ENCODE measurements around the gene TPPP2. TPM values are rescaled to one million over a fixed set of nuclear protein-coding genes. Genes with fewer than 3 reads are reported as not detected.

Gene TPPP2
- total and polyA plus RNA-seq, 2 experiments from 2014 or later = not detected

- WGBS, 2 experiments (ENCODE audit: low coverage in 1 of 2, low lambda C conversion rate in 2 of 2, missing lambda C conversion rate in 2 of 2) = 3% methylated on average over 19 to 64 of the region's 72 CpGs
- peak; percentile 37 for DNase-seq
- Histone ChIP-seq H3F3A (ENCODE audit: insufficient read depth) (no peaks in the 10 kb centered on the region), H4K20me1 (ENCODE audit: insufficient read depth) (no peaks in the 10 kb centered on the region), H3K9ac (no peak within 1 kb of the TSS), H3K9me2 (ENCODE audit: insufficient read depth) (no peaks in the 10 kb centered on the region), H3K36me3 (ENCODE audit: low read depth) (no peaks in the 10 kb centered on the region), H2AFZ (0 out of 2 replicates have a peak within 1 kb of the TSS, but pooled peaks have one; percentile 18), H3K4me2 (ENCODE audit: unreplicated experiment) (peak within 1 kb of the TSS; percentile 68), H3K9me3 (ENCODE audit: low read depth) (no peaks in the 10 kb centered on the region), H3K79me2 (ENCODE audit: insufficient read depth) (no peaks in the 10 kb centered on the region), H3K4me1 (ENCODE audit: insufficient read depth) (no peaks in the 10 kb centered on the region), H3K27me3 (replicated peaks; ENCODE audit: insufficient read depth) (peaks cover 32% of the 10 kb centered on the region), H3K27ac (no peak within 1 kb of the TSS), H3K4me3 (peak within 1 kb of the TSS; percentile 51)
- peak; percentile 37 for TF ChIP-seq EZH2 (IDR thresholded peaks at IDR 0.05; ENCODE audit: insufficient read depth, poor library complexity, severe bottlenecking)
- no peak for TF ChIP-seq EZH2phosphoT487 (IDR thresholded peaks at IDR 0.05; ENCODE audit: insufficient read depth, low read depth)
- in situ Hi-C loops (cut with MboI) = no loop called here
These were observed 5.2 kb upstream of the TPPP2 start, which contains the start of gene NDRG2 for GRCh38 chr14:21024585-21025370. Gene NDRG2 (minus strand): TSS chr14:21025061. CDS start chr14:21023315, 1,746 bp downstream.

- Histone ChIP-seq H3K9ac (no peak overlapping the region), H3K4me3 (peak overlapping the region; percentile 51), H3F3A (ENCODE audit: insufficient read depth) (no peaks in the 10 kb centered on the region), H2AFZ (no peak overlapping the region), H3K79me2 (ENCODE audit: insufficient read depth) (no peaks in the 10 kb centered on the region), H4K20me1 (ENCODE audit: insufficient read depth) (no peaks in the 10 kb centered on the region), H3K36me3 (ENCODE audit: low read depth) (no peaks in the 10 kb centered on the region), H3K27ac (no peak overlapping the region), H3K4me2 (ENCODE audit: unreplicated experiment) (peak overlapping the region; percentile 68), H3K9me2 (ENCODE audit: insufficient read depth) (no peaks in the 10 kb centered on the region), H3K4me1 (ENCODE audit: insufficient read depth) (no peaks in the 10 kb centered on the region), H3K9me3 (ENCODE audit: low read depth) (no peaks in the 10 kb centered on the region), H3K27me3 (replicated peaks; ENCODE audit: insufficient read depth) (peaks cover 32% of the 10 kb centered on the region)
- DNase-seq = no peak
- no peak for TF ChIP-seq EZH2phosphoT487 (IDR thresholded peaks at IDR 0.05; ENCODE audit: insufficient read depth, low read depth)
- peak; percentile 33 for TF ChIP-seq EZH2 (IDR thresholded peaks at IDR 0.05; ENCODE audit: insufficient read depth, poor library complexity, severe bottlenecking)
- WGBS, 2 experiments (ENCODE audit: low coverage in 1 of 2, low lambda C conversion rate in 2 of 2, missing lambda C conversion rate in 2 of 2) = 8 to 12% methylated on average over 28 to 58 of the region's 58 CpGs
- in situ Hi-C loops (cut with MboI) = no loop called here
These were observed 4.4 kb upstream of the TPPP2 start for GRCh38 chr14:21025371-21026273.

- Histone ChIP-seq H3K36me3 (ENCODE audit: low read depth) (no peaks in the 10 kb centered on the region), H3K4me1 (ENCODE audit: insufficient read depth) (no peaks in the 10 kb centered on the region), H3K9me2 (ENCODE audit: insufficient read depth) (no peaks in the 10 kb centered on the region), H3K79me2 (ENCODE audit: insufficient read depth) (no peaks in the 10 kb centered on the region), H3K4me2 (ENCODE audit: unreplicated experiment) (no peak overlapping the region), H3K27ac (no peak overlapping the region), H3K9ac (no peak overlapping the region), H4K20me1 (ENCODE audit: insufficient read depth) (no peaks in the 10 kb centered on the region), H3K27me3 (replicated peaks; ENCODE audit: insufficient read depth) (peaks cover 32% of the 10 kb centered on the region), H2AFZ (no peak overlapping the region), H3K9me3 (ENCODE audit: low read depth) (no peaks in the 10 kb centered on the region), H3F3A (ENCODE audit: insufficient read depth) (no peaks in the 10 kb centered on the region), H3K4me3 (no peak overlapping the region)
- in situ Hi-C loops (cut with MboI) = no loop called here
- DNase-seq = no peak
- WGBS, 2 experiments (ENCODE audit: low coverage in 1 of 2, low lambda C conversion rate in 2 of 2, missing lambda C conversion rate in 2 of 2) = 74 to 76% methylated on average over 4 to 7 of the region's 7 CpGs
- no peak for TF ChIP-seq EZH2phosphoT487 (IDR thresholded peaks at IDR 0.05; ENCODE audit: insufficient read depth, low read depth)
- no peak for TF ChIP-seq EZH2 (IDR thresholded peaks at IDR 0.05; ENCODE audit: insufficient read depth, poor library complexity, severe bottlenecking)
These were observed 3.6 kb upstream of the TPPP2 start for GRCh38 chr14:21026274-21026987.

GRCh38 chr14:21026988-21027315, 3.1 kb upstream of the TPPP2 start:
- Histone ChIP-seq H4K20me1 (ENCODE audit: insufficient read depth) (no peaks in the 10 kb centered on the region), H3K36me3 (ENCODE audit: low read depth) (no peaks in the 10 kb centered on the region), H3K4me3 (no peak overlapping the region), H3K4me1 (ENCODE audit: insufficient read depth) (no peaks in the 10 kb centered on the region), H3K4me2 (ENCODE audit: unreplicated experiment) (no peak overlapping the region), H3K9me3 (ENCODE audit: low read depth) (no peaks in the 10 kb centered on the region), H3K27me3 (replicated peaks; ENCODE audit: insufficient read depth) (peaks cover 32% of the 10 kb centered on the region), H3K79me2 (ENCODE audit: insufficient read depth) (no peaks in the 10 kb centered on the region), H3K9me2 (ENCODE audit: insufficient read depth) (no peaks in the 10 kb centered on the region), H3K27ac (no peak overlapping the region), H3F3A (ENCODE audit: insufficient read depth) (no peaks in the 10 kb centered on the region), H3K9ac (no peak overlapping the region), H2AFZ (no peak overlapping the region)
- in situ Hi-C loops (cut with MboI) = no loop called here
- WGBS, 2 experiments (ENCODE audit: low coverage in 1 of 2, low lambda C conversion rate in 2 of 2, missing lambda C conversion rate in 2 of 2) = 76 to 77% methylated on average over 3 of the region's 3 CpGs
- DNase-seq = no peak
- TF ChIP-seq EZH2 (IDR thresholded peaks at IDR 0.05; ENCODE audit: insufficient read depth, poor library complexity, severe bottlenecking) = no peak
- no peak for TF ChIP-seq EZH2phosphoT487 (IDR thresholded peaks at IDR 0.05; ENCODE audit: insufficient read depth, low read depth)

All from GM23248 (cell line).